ENCODE data around the gene ZXDC. TPM values are rescaled to one million over a fixed set of nuclear protein-coding genes. Genes with fewer than 3 reads are reported as not detected.

Gene ZXDC
- total RNA-seq, 4 donors from 2014 or later, result 16.0 to 34.5 (median 27.3) TPM

DNA sequence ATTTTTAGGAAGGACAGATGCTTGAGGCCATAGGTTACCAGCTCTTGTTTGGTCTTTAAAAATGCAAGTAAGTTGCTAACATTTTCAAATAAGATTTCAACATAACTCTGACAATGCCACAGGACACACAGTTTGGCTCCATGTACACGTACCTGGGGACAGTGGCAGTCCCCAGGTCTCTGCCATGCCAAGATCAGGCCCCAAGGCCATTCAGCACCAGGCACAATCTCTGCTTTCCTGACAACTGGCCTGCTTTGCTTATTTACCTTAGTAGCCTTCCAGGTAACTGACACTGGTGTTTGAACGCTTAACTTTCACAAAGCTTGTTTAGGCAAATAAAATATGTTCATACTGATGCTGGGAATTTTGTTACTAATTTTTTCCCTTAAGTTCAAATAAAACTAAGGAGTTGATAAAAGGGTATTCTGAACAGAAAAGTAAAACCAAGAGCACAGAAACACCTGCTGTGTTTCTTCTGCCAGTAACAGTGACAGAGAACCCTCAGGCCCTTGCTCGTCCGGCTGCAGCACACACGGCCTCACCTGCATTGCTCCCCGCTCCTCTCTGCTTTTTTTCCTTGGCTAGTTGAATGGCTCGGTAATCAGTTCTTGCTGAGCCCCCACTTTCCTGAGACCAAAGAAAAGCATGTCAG is 16.5 kb downstream of the ZXDC start:
- Histone ChIP-seq H3K9me3 (no peaks in the 10 kb centered on the region), H3K27me3 (no peaks in the 10 kb centered on the region), H3K27ac (no peak overlapping the region), H3K4me3 (no peak overlapping the region), H3K4me1 (peaks cover 0 to 4% (median 0%) of the 10 kb centered on the region in 3 donors), H3K36me3 (peaks cover 21 to 100% (median 48%) of the 10 kb centered on the region in 3 donors)
- WGBS, 2 donors, result 79 to 88% methylated on average over 7 of the region's 7 CpGs
- TF ChIP-seq, protein P1, sequence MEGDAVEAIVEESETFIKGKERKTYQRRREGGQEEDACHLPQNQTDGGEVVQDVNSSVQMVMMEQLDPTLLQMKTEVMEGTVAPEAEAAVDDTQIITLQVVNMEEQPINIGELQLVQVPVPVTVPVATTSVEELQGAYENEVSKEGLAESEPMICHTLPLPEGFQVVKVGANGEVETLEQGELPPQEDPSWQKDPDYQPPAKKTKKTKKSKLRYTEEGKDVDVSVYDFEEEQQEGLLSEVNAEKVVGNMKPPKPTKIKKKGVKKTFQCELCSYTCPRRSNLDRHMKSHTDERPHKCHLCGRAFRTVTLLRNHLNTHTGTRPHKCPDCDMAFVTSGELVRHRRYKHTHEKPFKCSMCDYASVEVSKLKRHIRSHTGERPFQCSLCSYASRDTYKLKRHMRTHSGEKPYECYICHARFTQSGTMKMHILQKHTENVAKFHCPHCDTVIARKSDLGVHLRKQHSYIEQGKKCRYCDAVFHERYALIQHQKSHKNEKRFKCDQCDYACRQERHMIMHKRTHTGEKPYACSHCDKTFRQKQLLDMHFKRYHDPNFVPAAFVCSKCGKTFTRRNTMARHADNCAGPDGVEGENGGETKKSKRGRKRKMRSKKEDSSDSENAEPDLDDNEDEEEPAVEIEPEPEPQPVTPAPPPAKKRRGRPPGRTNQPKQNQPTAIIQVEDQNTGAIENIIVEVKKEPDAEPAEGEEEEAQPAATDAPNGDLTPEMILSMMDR (IDR thresholded peaks at IDR 0.05), result no peak
- no peak for TF ChIP-seq POLR2A (IDR thresholded peaks at IDR 0.05)
- intact Hi-C loops (cut with DNase I), result no loop called here
- no peak for DNase-seq

DNA sequence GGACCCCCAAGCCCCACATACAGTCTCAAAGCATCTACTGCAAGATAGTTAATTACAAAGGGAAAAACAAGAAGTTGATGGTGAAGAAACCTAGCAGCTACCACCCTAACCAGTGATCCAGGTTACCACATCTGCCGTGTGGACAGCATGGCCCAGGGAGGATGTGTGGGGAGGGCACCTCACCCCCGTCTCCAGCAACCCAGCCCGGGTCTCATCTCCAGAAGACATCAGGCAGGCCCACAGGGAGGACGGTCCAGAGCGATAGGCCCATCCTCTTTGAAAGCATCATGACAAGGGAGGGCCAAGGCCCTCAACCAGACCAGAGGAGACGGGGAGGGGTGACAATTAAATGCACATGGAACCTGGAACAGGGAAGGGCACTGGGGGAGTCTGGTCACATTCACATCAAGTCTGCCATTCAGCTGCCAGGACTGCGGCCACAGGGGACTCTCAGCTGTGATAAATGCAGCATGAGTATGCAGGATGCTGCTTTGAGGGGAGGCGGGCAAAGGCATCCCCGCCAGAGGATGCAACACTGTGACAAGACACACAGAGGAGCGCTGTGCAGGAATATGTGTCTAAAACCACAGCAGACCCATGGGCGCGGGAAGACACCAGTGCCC is 18.8 kb downstream of the ZXDC start:
- no peak for TF ChIP-seq POLR2A (IDR thresholded peaks at IDR 0.05)
- TF ChIP-seq, protein P1 (IDR thresholded peaks at IDR 0.05), result no peak
- no peak overlapping the region for H3K27ac ChIP-seq
- intact Hi-C loops (cut with DNase I), result no loop called here
- H3K4me3 ChIP-seq, result no peak overlapping the region
- peaks cover 0 to 4% (median 0%) of the 10 kb centered on the region in 3 donors for H3K4me1 ChIP-seq
- 85 to 94% methylated on average over 9 to 11 of the region's 12 CpGs for WGBS, 2 donors
- peaks cover 16 to 100% (median 33%) of the 10 kb centered on the region in 3 donors for H3K36me3 ChIP-seq
- H3K9me3 ChIP-seq, result no peaks in the 10 kb centered on the region
- no peaks in the 10 kb centered on the region for H3K27me3 ChIP-seq
- no peak for DNase-seq

DNA sequence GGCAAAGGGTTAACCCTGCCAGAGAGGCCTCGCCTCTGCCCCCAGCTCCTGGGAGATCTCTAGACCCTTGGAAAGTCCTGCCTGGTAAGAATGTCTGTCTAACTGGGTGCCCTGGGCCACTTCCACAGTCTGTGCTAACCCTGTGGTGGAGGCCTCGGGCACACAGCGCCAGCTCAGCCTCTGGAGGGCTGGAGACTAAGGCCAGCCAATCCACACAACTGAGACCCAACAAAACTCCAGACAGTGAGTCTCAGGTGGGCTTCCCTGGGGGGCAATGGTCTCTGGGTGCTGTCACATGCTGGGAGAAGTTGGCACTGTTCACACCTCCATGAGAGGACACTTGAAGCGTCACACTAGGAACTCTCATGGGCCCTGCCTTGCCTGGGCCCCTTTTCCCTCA is 19.5 kb downstream of the ZXDC start:
- Histone ChIP-seq H3K36me3 (peaks cover 14 to 100% (median 34%) of the 10 kb centered on the region in 3 donors), H3K4me3 (no peak overlapping the region), H3K27ac (no peak overlapping the region), H3K27me3 (no peaks in the 10 kb centered on the region), H3K9me3 (no peaks in the 10 kb centered on the region), H3K4me1 (peaks cover 0 to 4% (median 0%) of the 10 kb centered on the region in 3 donors)
- TF ChIP-seq, protein P1 (IDR thresholded peaks at IDR 0.05), result no peak
- DNase-seq, result no peak
- intact Hi-C loops (cut with DNase I), result no loop called here
- 45 to 82% methylated on average over 1 to 2 of the region's 4 CpGs for WGBS, 2 donors

DNA sequence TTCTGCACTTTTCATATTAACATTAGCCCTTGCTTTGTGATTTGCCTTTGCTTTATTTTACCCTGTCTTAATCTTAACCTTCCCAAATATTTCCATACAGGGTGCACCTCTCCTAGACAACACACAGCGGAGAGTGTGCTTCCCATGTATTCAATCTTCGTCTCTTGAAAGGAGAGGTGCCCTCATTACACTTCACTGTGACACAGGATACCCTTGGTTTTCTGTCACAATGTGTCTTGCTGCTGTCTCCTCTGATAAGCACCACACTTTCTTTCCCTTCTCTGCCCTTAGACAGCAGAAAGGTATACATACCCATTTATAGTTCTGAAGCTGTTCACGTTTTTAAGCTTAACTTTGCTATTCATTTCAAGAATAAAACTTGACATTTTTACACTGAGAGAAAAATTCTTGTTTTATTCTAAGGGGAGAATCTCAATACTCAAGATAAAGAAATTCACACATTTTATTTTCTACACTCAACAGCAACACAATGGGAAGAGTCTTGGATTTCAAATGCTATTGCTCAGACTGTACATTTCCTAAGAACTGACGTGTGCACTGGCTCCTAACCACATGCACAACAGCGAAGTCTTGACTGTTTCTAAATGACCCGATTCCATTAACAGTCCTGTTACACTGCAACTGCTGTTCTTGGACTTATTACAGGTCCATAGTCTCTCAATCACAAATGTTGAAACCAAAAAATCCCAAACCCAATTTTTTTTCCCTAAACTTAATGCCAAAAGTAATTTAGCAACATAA is 21.1 kb downstream of the ZXDC start:
- Histone ChIP-seq H3K4me3 (no peak overlapping the region), H3K27ac (no peak overlapping the region), H3K27me3 (no peaks in the 10 kb centered on the region), H3K9me3 (no peaks in the 10 kb centered on the region), H3K36me3 (peaks cover 13 to 100% (median 35%) of the 10 kb centered on the region in 3 donors), H3K4me1 (peaks cover 0 to 4% (median 0%) of the 10 kb centered on the region in 3 donors)
- intact Hi-C loops (cut with DNase I), result no loop called here
- TF ChIP-seq, protein P1 (IDR thresholded peaks at IDR 0.05), result no peak
- no peak for TF ChIP-seq POLR2A (IDR thresholded peaks at IDR 0.05)
- no peak for DNase-seq
- 85 to 92% methylated on average over 6 of the region's 6 CpGs for WGBS, 2 donors

DNA sequence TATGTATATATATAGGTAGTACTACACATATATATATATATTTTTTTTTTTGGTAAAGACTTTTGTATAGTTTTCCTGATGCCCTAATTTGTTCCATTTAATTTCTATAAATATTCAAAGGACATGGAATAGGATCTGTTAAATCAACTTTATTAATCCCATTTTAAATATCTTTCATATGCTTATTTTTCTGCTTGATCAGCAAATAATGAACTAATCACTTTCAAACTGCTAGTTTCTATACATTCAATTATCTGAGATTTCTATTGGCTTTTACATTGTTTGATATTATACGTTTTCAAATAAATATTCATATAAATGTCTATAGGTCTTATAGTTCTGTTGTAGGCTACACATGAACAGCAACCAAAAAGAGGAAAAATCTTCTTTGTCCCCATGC is 21.7 kb downstream of the ZXDC start:
- Histone ChIP-seq H3K27ac (no peak overlapping the region), H3K36me3 (peaks cover 13 to 100% (median 36%) of the 10 kb centered on the region in 3 donors), H3K9me3 (no peaks in the 10 kb centered on the region), H3K4me1 (peaks cover 0 to 4% (median 0%) of the 10 kb centered on the region in 3 donors), H3K4me3 (no peak overlapping the region), H3K27me3 (no peaks in the 10 kb centered on the region)
- no peak for DNase-seq
- intact Hi-C loops (cut with DNase I), result no loop called here
- 73 to 85% methylated on average over 1 of the region's 1 CpG for WGBS, 2 donors
- no peak for TF ChIP-seq POLR2A (IDR thresholded peaks at IDR 0.05)
- TF ChIP-seq, protein P1 (IDR thresholded peaks at IDR 0.05), result no peak

Measured in esophagus squamous epithelium (tissue), 5 donors.